Skin of body (tissue), 2 donors: ENCODE results near the gene ZNF407. TPM values are rescaled to one million over a fixed set of nuclear protein-coding genes. Genes with fewer than 3 reads are reported as not detected.

Experiments used
- DNase-seq: peaks from one replicate; lab custom pipeline; 2025; lab: John Stamatoyannopoulos, UW
- total RNA-seq: library from RNA; depleted of rRNA; stranded (reverse); fragments of >200 nt; gene quantifications from one replicate; pipeline ENCODE4 v1.2.3, GENCODE V29; 2014

ZNF407 gene
- total RNA-seq, 1 donor from 2014 or later: 21.6 TPM

DNA sequence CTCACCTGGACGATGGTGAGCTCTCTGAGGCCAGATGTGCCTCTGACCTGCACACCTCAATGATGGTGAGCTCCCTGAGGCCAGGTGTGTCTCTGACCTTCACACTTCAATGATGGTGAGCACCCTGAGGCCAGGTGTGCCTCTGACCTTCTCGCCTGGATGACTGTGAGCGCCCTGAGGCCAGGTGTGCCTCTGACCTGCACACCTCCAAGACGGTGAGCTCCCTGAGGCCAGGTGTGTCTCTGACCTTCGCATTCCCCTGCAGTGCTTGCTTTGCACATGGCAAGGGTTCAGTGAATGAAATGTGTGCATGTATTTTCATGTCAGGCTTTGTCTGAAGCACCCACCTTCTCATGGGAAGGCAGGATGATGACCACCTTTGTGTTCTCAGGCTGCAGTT lies 515.8 kb downstream of the ZNF407 start:
- DNase-seq: no peak

GRCh38 chr18:75114231-75114764 lies 516.6 kb downstream of the ZNF407 start:
- DNase-seq: no peak

Other genes with a start within 250 kb of the ZNF407 start
- 2.4 TPM for gene DIPK1C, start 140.6 kb upstream of the ZNF407 start, total RNA-seq
- 34.9 TPM for gene CNDP2, start 101.5 kb upstream of the ZNF407 start, total RNA-seq
- 0.10 TPM for gene CNDP1, start 63.4 kb upstream of the ZNF407 start, total RNA-seq